Breast epithelium (tissue), 3 donors: ENCODE results near the gene POFUT2.

ENCODE experiments used
- POLR2A ChIP-seq: fragments of 450-650 bp; IDR thresholded peaks from one replicate; pipeline ENCODE4 v1.6.1; 2016; ENCODE audit warnings: antibody characterized with exemption, mild to moderate bottlenecking, moderate library complexity
- POLR2AphosphoS5 ChIP-seq, 3 donors: sonication (generic); formaldehyde crosslinking; IDR thresholded peaks; one replicate each; pipeline ENCODE4 v1.6.1; 2017; ENCODE audit warnings: antibody characterized with exemption in 3 of 3
- TF ChIP-seq, protein P1 (sequence below), 3 donors: fragments of 450-650 bp; IDR thresholded peaks; one replicate each; pipeline ENCODE4 v1.5.1; 2016 to 2017; ENCODE audit warnings: antibody characterized with exemption in 3 of 3, mild to moderate bottlenecking in 3 of 3, moderate library complexity in 3 of 3

DNA sequence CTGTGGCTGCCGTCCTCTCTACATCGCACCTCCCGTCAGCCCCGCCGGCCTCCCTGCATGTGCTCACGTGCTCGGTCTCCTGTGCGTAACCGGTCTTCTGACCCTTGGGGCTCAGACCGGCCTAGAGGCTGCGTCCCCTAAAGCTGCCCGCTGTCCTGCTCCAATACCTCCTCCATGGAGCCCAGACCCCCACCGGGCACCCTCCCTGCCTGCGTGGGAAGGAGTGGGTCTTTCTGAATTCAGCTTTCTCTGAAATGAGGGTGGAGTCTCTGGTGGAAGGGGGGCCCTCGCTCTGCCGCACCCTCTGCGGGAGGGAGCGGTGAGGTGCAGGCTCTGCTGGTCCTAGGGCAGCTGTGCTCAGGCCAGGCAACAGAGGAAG is 18.7 kb upstream of the POFUT2 start:
- TF ChIP-seq, protein P1, sequence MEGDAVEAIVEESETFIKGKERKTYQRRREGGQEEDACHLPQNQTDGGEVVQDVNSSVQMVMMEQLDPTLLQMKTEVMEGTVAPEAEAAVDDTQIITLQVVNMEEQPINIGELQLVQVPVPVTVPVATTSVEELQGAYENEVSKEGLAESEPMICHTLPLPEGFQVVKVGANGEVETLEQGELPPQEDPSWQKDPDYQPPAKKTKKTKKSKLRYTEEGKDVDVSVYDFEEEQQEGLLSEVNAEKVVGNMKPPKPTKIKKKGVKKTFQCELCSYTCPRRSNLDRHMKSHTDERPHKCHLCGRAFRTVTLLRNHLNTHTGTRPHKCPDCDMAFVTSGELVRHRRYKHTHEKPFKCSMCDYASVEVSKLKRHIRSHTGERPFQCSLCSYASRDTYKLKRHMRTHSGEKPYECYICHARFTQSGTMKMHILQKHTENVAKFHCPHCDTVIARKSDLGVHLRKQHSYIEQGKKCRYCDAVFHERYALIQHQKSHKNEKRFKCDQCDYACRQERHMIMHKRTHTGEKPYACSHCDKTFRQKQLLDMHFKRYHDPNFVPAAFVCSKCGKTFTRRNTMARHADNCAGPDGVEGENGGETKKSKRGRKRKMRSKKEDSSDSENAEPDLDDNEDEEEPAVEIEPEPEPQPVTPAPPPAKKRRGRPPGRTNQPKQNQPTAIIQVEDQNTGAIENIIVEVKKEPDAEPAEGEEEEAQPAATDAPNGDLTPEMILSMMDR (IDR thresholded peaks at IDR 0.05) = no peak
- TF ChIP-seq POLR2A = no peak
- no peak for TF ChIP-seq POLR2AphosphoS5 (IDR thresholded peaks at IDR 0.05)
